22Rv1 (cell line): Measurements from ENCODE around the gene SETMAR.
"Not testable (repeated sequence)": the region's sequence is repeated elsewhere in the genome, so short reads cannot be mapped to it uniquely, and the experiment has no call there.

ENCODE experiments used
- H3K27ac ChIP-seq: fragments of 450-650 bp; 2 replicates; pipeline ENCODE4 v1.5.1; 2017
- CTCF ChIP-seq: fragments of 450-650 bp; IDR thresholded peaks from 2 replicates; pipeline ENCODE4 v1.5.1; 2017; ENCODE audit warnings: mild to moderate bottlenecking
- ZFX ChIP-seq: fragments of 450-650 bp; IDR thresholded peaks from 2 replicates; pipeline ENCODE4 v1.6.1; 2017; ENCODE audit warnings: antibody characterized with exemption, borderline replicate concordance

The SETMAR gene

DNA sequence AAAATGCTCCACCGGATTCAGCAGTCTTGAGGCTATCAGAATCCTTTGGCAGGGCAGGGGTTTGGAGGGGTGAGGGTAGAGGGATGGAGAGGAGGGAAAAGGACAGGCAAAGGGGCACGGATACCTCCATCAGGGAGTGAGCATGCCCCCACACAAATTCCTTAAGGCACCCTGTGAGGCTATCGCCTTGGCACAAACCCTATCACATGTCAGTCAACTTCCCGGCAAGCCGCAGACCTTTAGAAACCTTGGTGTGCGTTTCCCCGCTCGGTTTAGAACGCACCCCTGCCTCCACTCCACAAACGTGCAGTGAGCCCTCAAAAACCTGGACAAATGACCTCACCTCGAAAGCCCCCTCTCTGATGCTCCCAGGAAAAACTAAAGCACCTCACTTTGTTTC lies 422 bp upstream of the SETMAR start:
- no peak for TF ChIP-seq CTCF
- no peak for TF ChIP-seq ZFX
- H3K27ac ChIP-seq, result peak overlapping the region; percentile 92

GRCh38 chr3:4305210-4305609 lies 2.0 kb downstream of the SETMAR start:
- H3K27ac ChIP-seq, result not testable (repeated sequence)

DNA sequence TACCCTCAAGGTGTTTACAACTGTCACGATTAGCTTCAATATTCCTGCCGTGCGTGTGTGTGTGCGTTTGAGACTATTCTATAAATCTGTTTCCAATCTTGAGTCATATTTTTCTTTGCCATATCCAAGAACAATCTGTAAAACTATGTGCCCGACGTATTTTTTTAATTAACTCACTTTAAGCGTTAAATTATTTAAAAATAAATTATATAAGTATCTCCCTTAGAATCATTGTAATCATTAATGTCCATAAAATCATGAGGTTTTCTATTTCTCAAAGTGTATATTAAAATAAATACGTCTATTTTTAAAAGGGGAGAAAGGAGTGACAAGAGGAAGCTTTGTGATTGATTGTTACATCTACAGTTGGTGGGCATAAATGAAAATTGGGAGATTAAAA lies 2.9 kb downstream of the SETMAR start:
- H3K27ac ChIP-seq, result no peak overlapping the region
- TF ChIP-seq ZFX (no peak), CTCF (no peak)

GRCh38 chr3:4306860-4307259 lies 3.7 kb downstream of the SETMAR start:
- H3K27ac ChIP-seq, result no peak overlapping the region
- TF ChIP-seq CTCF (no peak), ZFX (no peak)

GRCh38 chr3:4309491-4310128 lies 6.4 kb downstream of the SETMAR start:
- no peak overlapping the region for H3K27ac ChIP-seq
- no peak for TF ChIP-seq CTCF
- no peak for TF ChIP-seq ZFX

DNA sequence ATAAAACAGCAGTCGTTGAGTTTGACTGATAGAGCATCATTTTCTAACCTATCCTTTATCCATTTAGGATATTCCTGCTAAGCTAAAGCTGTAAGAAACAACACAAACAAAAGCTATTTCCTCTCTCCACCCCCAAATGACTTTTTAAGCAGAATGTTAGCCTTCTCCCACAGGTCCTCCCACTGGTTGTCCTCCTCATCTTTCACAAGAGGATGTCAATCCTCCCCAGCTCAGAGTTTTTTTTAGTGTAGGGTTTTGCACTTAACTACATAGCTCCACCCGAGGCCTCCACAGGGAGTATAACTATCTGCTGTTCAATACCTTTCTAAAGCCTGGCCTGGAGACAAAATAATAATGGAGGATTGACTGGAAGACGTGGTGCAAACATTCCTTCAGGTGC lies 7.8 kb downstream of the SETMAR start:
- H3K27ac ChIP-seq, result no peak overlapping the region
- TF ChIP-seq ZFX, result no peak
- TF ChIP-seq CTCF, result no peak

DNA sequence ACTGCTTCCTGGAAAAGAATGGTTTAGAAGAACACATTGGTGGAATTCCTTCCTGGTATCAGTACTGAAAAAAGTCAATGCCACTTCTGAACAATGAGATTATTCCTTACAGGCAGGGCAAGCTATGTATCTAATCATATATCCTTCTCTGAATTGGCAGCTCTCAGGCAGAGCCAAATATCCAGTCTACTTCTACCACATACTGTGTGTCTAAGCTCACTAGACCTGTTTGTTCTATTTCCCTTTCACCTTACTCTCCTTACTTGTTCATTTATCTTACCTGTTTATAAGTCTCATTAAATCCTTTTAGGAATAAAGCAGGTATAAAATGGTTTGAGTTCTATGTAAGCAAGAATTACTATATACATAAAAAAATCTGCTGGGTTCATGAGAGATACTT lies 8.3 kb downstream of the SETMAR start:
- no peak overlapping the region for H3K27ac ChIP-seq
- TF ChIP-seq CTCF (no peak), ZFX (no peak)

DNA sequence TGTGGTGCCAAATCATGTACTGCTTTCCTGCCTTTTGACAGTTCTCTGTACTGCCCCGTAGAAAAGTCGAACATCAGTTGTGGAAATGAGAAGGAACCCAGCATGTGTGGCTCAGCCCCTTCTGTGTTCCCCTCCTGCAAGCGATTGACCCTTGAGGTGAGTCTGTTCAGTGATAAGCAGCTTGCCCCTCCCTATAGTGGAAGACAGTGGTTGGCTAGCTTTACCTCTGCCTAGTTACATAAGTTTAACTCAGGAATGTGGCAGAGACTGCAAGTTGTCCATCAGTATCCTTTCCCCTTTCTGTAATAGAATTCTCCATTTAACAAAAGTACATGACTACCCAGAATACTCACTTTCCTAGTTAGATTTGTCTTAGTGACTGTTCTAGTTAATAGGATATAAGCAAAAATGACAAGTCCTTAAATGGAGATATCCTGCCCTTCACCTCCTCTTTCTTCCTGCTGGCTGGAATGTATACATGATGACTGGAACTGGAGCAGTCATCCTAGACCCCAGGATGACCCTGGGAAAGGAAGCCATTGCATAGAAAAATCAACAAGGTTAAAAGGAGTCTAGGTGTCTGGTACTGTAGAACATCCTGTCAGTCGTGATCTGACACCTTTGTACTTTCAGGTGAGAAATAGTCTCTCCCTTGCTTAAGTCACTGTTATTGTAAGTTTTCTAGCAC lies 10.6 kb downstream of the SETMAR start:
- no peak overlapping the region for H3K27ac ChIP-seq
- TF ChIP-seq ZFX (no peak), CTCF (no peak)
